Measurements from ENCODE around the gene KRT25. TPM values are rescaled to one million over a fixed set of nuclear protein-coding genes. Genes with fewer than 3 reads are reported as not detected.
"Not testable (repeated sequence)": the region's sequence is repeated elsewhere in the genome, so short reads cannot be mapped to it uniquely, and the experiment has no call there.

The KRT25 gene
- total RNA-seq, 1 experiment from 2014 or later: not detected

DNA sequence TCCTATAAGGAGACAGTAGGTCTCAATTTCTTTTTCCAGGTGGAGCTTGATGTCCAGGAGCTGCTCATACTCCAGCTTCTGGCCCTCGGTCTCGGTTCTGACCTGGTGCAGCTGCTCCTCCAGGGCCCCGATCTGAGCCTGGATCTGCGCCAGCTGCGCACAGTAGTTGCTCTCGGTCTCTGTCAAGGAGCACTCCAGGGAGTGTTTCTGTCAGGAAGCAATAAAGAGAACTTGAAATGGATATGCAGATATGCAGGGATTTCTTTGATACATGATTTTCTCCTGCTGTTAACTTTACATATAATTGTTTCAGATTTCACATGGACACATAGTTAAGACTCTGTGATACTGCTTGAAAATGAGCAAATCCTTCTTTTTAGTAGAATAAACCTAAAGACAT is 4.7 kb downstream of the KRT25 start (continued):
- TF ChIP-seq, protein P1, sequence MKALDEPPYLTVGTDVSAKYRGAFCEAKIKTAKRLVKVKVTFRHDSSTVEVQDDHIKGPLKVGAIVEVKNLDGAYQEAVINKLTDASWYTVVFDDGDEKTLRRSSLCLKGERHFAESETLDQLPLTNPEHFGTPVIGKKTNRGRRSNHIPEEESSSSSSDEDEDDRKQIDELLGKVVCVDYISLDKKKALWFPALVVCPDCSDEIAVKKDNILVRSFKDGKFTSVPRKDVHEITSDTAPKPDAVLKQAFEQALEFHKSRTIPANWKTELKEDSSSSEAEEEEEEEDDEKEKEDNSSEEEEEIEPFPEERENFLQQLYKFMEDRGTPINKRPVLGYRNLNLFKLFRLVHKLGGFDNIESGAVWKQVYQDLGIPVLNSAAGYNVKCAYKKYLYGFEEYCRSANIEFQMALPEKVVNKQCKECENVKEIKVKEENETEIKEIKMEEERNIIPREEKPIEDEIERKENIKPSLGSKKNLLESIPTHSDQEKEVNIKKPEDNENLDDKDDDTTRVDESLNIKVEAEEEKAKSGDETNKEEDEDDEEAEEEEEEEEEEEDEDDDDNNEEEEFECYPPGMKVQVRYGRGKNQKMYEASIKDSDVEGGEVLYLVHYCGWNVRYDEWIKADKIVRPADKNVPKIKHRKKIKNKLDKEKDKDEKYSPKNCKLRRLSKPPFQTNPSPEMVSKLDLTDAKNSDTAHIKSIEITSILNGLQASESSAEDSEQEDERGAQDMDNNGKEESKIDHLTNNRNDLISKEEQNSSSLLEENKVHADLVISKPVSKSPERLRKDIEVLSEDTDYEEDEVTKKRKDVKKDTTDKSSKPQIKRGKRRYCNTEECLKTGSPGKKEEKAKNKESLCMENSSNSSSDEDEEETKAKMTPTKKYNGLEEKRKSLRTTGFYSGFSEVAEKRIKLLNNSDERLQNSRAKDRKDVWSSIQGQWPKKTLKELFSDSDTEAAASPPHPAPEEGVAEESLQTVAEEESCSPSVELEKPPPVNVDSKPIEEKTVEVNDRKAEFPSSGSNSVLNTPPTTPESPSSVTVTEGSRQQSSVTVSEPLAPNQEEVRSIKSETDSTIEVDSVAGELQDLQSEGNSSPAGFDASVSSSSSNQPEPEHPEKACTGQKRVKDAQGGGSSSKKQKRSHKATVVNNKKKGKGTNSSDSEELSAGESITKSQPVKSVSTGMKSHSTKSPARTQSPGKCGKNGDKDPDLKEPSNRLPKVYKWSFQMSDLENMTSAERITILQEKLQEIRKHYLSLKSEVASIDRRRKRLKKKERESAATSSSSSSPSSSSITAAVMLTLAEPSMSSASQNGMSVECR (CRISPR knock-in tag; IDR thresholded peaks at IDR 0.05; ENCODE audit: borderline replicate concordance): no peak
- TF ChIP-seq, protein P2, sequence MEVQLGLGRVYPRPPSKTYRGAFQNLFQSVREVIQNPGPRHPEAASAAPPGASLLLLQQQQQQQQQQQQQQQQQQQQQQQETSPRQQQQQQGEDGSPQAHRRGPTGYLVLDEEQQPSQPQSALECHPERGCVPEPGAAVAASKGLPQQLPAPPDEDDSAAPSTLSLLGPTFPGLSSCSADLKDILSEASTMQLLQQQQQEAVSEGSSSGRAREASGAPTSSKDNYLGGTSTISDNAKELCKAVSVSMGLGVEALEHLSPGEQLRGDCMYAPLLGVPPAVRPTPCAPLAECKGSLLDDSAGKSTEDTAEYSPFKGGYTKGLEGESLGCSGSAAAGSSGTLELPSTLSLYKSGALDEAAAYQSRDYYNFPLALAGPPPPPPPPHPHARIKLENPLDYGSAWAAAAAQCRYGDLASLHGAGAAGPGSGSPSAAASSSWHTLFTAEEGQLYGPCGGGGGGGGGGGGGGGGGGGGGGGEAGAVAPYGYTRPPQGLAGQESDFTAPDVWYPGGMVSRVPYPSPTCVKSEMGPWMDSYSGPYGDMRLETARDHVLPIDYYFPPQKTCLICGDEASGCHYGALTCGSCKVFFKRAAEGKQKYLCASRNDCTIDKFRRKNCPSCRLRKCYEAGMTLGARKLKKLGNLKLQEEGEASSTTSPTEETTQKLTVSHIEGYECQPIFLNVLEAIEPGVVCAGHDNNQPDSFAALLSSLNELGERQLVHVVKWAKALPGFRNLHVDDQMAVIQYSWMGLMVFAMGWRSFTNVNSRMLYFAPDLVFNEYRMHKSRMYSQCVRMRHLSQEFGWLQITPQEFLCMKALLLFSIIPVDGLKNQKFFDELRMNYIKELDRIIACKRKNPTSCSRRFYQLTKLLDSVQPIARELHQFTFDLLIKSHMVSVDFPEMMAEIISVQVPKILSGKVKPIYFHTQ (CRISPR knock-in tag; IDR thresholded peaks at IDR 0.05): no peak
- TF ChIP-seq ELF4 (CRISPR knock-in tag; IDR thresholded peaks at IDR 0.05; ENCODE audit: low read depth) (no peak), JUN (CRISPR knock-in tag; IDR thresholded peaks at IDR 0.05) (no peak)
- TF ChIP-seq, protein P3, sequence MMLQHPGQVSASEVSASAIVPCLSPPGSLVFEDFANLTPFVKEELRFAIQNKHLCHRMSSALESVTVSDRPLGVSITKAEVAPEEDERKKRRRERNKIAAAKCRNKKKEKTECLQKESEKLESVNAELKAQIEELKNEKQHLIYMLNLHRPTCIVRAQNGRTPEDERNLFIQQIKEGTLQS (CRISPR knock-in tag; conservative IDR thresholded peaks at IDR 0.05): no peak

DNA sequence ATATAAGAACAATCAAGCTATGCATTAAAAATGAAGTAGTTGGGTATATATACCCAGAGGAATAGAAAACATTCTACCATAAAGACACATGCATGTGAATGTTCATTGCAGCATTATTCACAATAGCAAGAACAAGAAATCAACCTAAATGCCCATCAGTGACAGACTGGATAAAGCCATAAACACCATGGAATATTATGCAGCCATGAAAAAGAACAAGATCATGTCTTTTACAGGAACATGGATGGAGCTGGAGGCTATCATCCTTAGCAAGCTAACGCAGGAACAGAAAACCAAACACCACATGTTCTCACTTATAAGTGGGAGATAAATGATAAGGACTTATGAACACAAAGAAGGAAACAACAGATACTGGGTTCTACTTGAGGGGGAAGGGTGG is 6.5 kb downstream of the KRT25 start:
- H3K27ac Mint-ChIP-seq, CTCF ChIA-PET: not testable (repeated sequence)

DNA sequence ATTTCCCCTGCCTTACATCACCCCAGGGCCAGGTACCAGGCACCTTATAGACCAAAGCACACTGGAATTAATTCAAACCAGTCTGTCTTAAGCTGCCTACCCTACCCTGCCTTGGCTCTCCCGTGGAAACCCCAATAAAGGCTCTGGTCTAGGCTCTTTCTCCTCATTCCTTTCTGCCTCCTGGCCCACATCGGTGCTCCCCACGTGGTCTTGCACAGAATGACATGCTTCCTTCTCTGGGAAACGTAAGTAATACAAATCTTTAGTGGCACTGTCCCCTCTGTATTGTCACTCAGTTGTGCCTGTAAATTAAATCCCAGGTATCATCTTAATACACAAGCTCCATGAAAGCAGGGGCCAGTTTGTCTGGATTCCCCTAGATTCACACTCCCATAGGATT is 16.6 kb downstream of the KRT25 start:
- H3K4me3 Mint-ChIP-seq: no peak overlapping the region
- no peak for TF ChIP-seq CDX4 (CRISPR knock-in tag; IDR thresholded peaks at IDR 0.05; ENCODE audit: borderline replicate concordance)
- H3K27me3 Mint-ChIP-seq (ENCODE audit: low read depth): peaks cover 15% of the 10 kb centered on the region
- H3K27ac Mint-ChIP-seq: no peak overlapping the region
- DNase-seq (ENCODE audit: low spot score) (no peak), ATAC-seq (no peak)
- peaks cover 30% of the 10 kb centered on the region for H3K9me3 Mint-ChIP-seq
- POLR2A ChIA-PET: no interaction called here
- CTCF ChIA-PET: interaction anchor here (0.9 to 1.1 kb wide), 2 partner anchors 11 to 38 kb away, joined by 3 read pairs; no protein-coding TSS in a partner anchor
- H3K36me3 Mint-ChIP-seq: peaks cover 9% of the 10 kb centered on the region; the same call in 1 of the 2 replicates
- H3K4me1 Mint-ChIP-seq: no peaks in the 10 kb centered on the region

More for the DNA sequence above, 6.5 kb downstream of the KRT25 start:
- H3K36me3 Mint-ChIP-seq; ATAC-seq; H3K27me3 Mint-ChIP-seq (ENCODE audit: low read depth); H3K9me3 Mint-ChIP-seq; DNase-seq (ENCODE audit: low spot score); H3K4me1 Mint-ChIP-seq; POLR2A ChIA-PET; H3K4me3 Mint-ChIP-seq: not testable (repeated sequence)

GRCh38 chr17:40735016-40735415 is 20.1 kb downstream of the KRT25 start:
- H3K9me3 Mint-ChIP-seq: peaks cover 16% of the 10 kb centered on the region
- H3K4me1 Mint-ChIP-seq: no peaks in the 10 kb centered on the region
- CTCF ChIA-PET: no interaction called here
- H3K27me3 Mint-ChIP-seq (ENCODE audit: low read depth): peaks cover 14% of the 10 kb centered on the region
- DNase-seq (ENCODE audit: low spot score) (no peak), ATAC-seq (no peak)
- TF ChIP-seq GTF2I (CRISPR knock-in tag; conservative IDR thresholded peaks at IDR 0.05): no peak
- TF ChIP-seq NFYB (CRISPR knock-in tag; conservative IDR thresholded peaks at IDR 0.05; ENCODE audit: low read depth): no peak
- no peak for TF ChIP-seq MLX (CRISPR knock-in tag; IDR thresholded peaks at IDR 0.05)
- no peak for TF ChIP-seq USF1 (CRISPR knock-in tag; IDR thresholded peaks at IDR 0.05)
- TF ChIP-seq, protein P4, sequence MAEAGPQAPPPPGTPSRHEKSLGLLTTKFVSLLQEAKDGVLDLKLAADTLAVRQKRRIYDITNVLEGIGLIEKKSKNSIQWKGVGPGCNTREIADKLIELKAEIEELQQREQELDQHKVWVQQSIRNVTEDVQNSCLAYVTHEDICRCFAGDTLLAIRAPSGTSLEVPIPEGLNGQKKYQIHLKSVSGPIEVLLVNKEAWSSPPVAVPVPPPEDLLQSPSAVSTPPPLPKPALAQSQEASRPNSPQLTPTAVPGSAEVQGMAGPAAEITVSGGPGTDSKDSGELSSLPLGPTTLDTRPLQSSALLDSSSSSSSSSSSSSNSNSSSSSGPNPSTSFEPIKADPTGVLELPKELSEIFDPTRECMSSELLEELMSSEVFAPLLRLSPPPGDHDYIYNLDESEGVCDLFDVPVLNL (CRISPR knock-in tag; IDR thresholded peaks at IDR 0.05; ENCODE audit: borderline replicate concordance, low read depth): no peak
- TF ChIP-seq ZBTB21 (CRISPR knock-in tag; IDR thresholded peaks at IDR 0.05; ENCODE audit: borderline replicate concordance): no peak
- no peak for TF ChIP-seq CREM (CRISPR knock-in tag; IDR thresholded peaks at IDR 0.05)
- TF ChIP-seq ZNF138 (CRISPR knock-in tag; conservative IDR thresholded peaks at IDR 0.05): no peak
- no peak for TF ChIP-seq SMAD3 (CRISPR knock-in tag; IDR thresholded peaks at IDR 0.05; ENCODE audit: borderline replicate concordance)
- POLR2A ChIA-PET: no interaction called here
- no peak overlapping the region for H3K4me3 Mint-ChIP-seq
- 0 out of 2 replicates have a peak, but pooled peaks cover 6% of the 10 kb centered on the region for H3K36me3 Mint-ChIP-seq
- no peak overlapping the region for H3K27ac Mint-ChIP-seq
